H1 (cell line): ENCODE data around the gene CD99. TPM values are rescaled to one million over a fixed set of nuclear protein-coding genes. Genes with fewer than 3 reads are reported as not detected.

ENCODE experiments used
- CTCF ChIA-PET: fragments of 300-600 bp; sonication (Branson Sonifier 250); formaldehyde crosslinking; loops from one replicate; lab custom pipeline; 2021; ENCODE audit not compliant: partially characterized antibody; lab: Charles Lee
- POLR2A ChIA-PET: fragments of 300-600 bp; sonication (Branson Sonifier 250); formaldehyde crosslinking; loops from one replicate; lab custom pipeline; 2021; ENCODE audit warnings: inconsistent platforms; ENCODE audit not compliant: partially characterized antibody; lab: Charles Lee
- DNase-seq, 2 experiments: peaks; one replicate each; pipeline versions ENCODE4 v3.0.0 to v3.0.0-alpha.2; 2010 to 2022; ENCODE audit warnings: low spot score in 2 of 2, low read depth in 1 of 2, mixed read lengths in 1 of 2
- FAIRE-seq: peaks from 2 replicates; lab custom pipeline; 2011; peaks lifted over from hg19 to GRCh38; lab: Jason Lieb, UNC
- H2AFZ ChIP-seq: 2 replicates; pipeline ENCODE4 v1.8.1; 2012; ENCODE audit warnings: low read length, inconsistent platforms
- H2AK5ac ChIP-seq: 2 replicates; pipeline ENCODE4 v1.6.1; 2013; ENCODE audit warnings: low read depth, low read length
- H2BK120ac ChIP-seq: replicated peaks from 2 replicates; pipeline ENCODE3; 2013; ENCODE audit warnings: low read depth, low read length, inconsistent platforms
- H2BK12ac ChIP-seq: 2 replicates; pipeline ENCODE4 v1.6.1; 2013; ENCODE audit warnings: low read depth, low read length
- H2BK15ac ChIP-seq: 2 replicates; pipeline ENCODE4 v1.6.1; 2013; ENCODE audit warnings: low read length
- H2BK20ac ChIP-seq: 2 replicates; pipeline ENCODE4 v1.6.1; 2013; ENCODE audit warnings: low read length
- H2BK5ac ChIP-seq: 2 replicates; pipeline ENCODE4 v1.6.1; 2013; ENCODE audit warnings: low read depth, low read length
- H3K14ac ChIP-seq: 2 replicates; pipeline ENCODE4 v1.6.1; 2013; ENCODE audit warnings: inconsistent platforms; ENCODE audit not compliant: insufficient read length
- H3K18ac ChIP-seq: 2 replicates; pipeline ENCODE4 v1.6.1; 2013; ENCODE audit warnings: low read length; ENCODE audit errors: extremely low read depth
- H3K23ac ChIP-seq: 2 replicates; pipeline ENCODE4 v1.6.1; 2013; ENCODE audit warnings: inconsistent platforms; ENCODE audit not compliant: insufficient read length
- H3K23me2 ChIP-seq: 2 replicates; pipeline ENCODE4 v1.6.1; 2013; ENCODE audit warnings: low read depth, low read length
- H3K27ac ChIP-seq: 2 replicates; pipeline ENCODE4 v1.6.1; 2011; ENCODE audit warnings: low read depth, low read length, inconsistent platforms
- H3K27me3 ChIP-seq, 4 experiments: replicated peaks in 1 of 4; 1 replicate in 1 of 4; 2 replicates in 3 of 4; pipeline versions ENCODE4 v1.6.1 to v1.8.1; 2011 to 2013; ENCODE audit warnings: low read length in 3 of 4, mild to moderate bottlenecking in 3 of 4, inconsistent platforms in 2 of 4, mixed read lengths in 2 of 4, moderate library complexity in 1 of 4; ENCODE audit not compliant: control insufficient read depth in 3 of 4, insufficient read depth in 3 of 4; ENCODE audit errors: extremely low read depth in 1 of 4
- H3K36me3 ChIP-seq, 4 experiments: 2 replicates each; pipeline versions ENCODE4 v1.6.1 to v1.8.1; 2011 to 2013; ENCODE audit warnings: mild to moderate bottlenecking in 4 of 4, low read length in 3 of 4, moderate library complexity in 2 of 4, control low read depth in 1 of 4, inconsistent platforms in 1 of 4; ENCODE audit not compliant: insufficient read depth in 4 of 4, control insufficient read depth in 2 of 4
- H3K4ac ChIP-seq: replicated peaks from 2 replicates; pipeline ENCODE3; 2013; ENCODE audit warnings: low read length, low read depth, mixed read lengths, inconsistent platforms; ENCODE audit not compliant: insufficient read length
- H3K4me1 ChIP-seq, 4 experiments: replicated peaks in 1 of 4; 1 replicate in 1 of 4; 2 replicates in 3 of 4; pipeline versions ENCODE4 v1.6.1 to v1.8.1; 2011 to 2013; ENCODE audit warnings: low read length in 3 of 4, inconsistent platforms in 2 of 4, mixed read lengths in 1 of 4; ENCODE audit not compliant: insufficient read depth in 4 of 4, control insufficient read depth in 3 of 4
- H3K4me2 ChIP-seq, 2 experiments: 2 replicates each; pipeline versions ENCODE4 v1.6.1 to v1.8.1; 2011 to 2013; ENCODE audit warnings: low read depth in 2 of 2, low read length in 2 of 2, control low read depth in 1 of 2, inconsistent platforms in 1 of 2, mild to moderate bottlenecking in 1 of 2; ENCODE audit not compliant: insufficient read depth in 1 of 2
- H3K4me3 ChIP-seq, 4 experiments: fragments of 200-600, 300-600 bp in 1 of 4; sonication (generic), shearing (Covaris generic), sonication (Bioruptor Twin) in 1 of 4; 2 replicates each; pipeline versions ENCODE4 v1.5.1 to v1.8.1; 2011 to 2016; ENCODE audit warnings: low read length in 4 of 4, low read depth in 3 of 4, control low read depth in 2 of 4, inconsistent platforms in 2 of 4, mild to moderate bottlenecking in 2 of 4, mixed read lengths in 1 of 4, moderate library complexity in 1 of 4; ENCODE audit not compliant: insufficient read depth in 2 of 4; ENCODE audit errors: extremely low read depth in 1 of 4
- H3K56ac ChIP-seq: replicated peaks from 2 replicates; pipeline ENCODE3; 2013; ENCODE audit warnings: low read depth, mild to moderate bottlenecking, mixed read lengths, low read length, inconsistent platforms; ENCODE audit not compliant: insufficient read length
- H3K79me1 ChIP-seq: 2 replicates; pipeline ENCODE4 v1.6.1; 2013; ENCODE audit warnings: low read depth, low read length, control low read depth
- H3K79me2 ChIP-seq, 2 experiments: 2 replicates each; pipeline versions ENCODE4 v1.6.1 to v1.8.1; 2012 to 2013; ENCODE audit warnings: low read length in 2 of 2, mild to moderate bottlenecking in 2 of 2, inconsistent platforms in 1 of 2; ENCODE audit not compliant: insufficient read depth in 2 of 2, control insufficient read depth in 1 of 2
- H3K9ac ChIP-seq, 4 experiments: replicated peaks in 1 of 4; 1 replicate in 1 of 4; 2 replicates in 3 of 4; pipeline versions ENCODE4 v1.6.1 to v1.8.1; 2011 to 2013; ENCODE audit warnings: low read depth in 3 of 4, low read length in 3 of 4, control low read depth in 2 of 4, mild to moderate bottlenecking in 2 of 4, moderate library complexity in 2 of 4, inconsistent platforms in 1 of 4; ENCODE audit errors: extremely low read depth in 1 of 4
- H3K9me3 ChIP-seq, 2 experiments: 2 replicates each; pipeline versions ENCODE4 v1.6.1 to v1.8.1; 2012 to 2013; ENCODE audit warnings: mild to moderate bottlenecking in 2 of 2, moderate library complexity in 2 of 2, control low read depth in 1 of 2, inconsistent platforms in 1 of 2, low read depth in 1 of 2, low read length in 1 of 2, mixed read lengths in 1 of 2; ENCODE audit not compliant: insufficient read depth in 2 of 2
- H4K20me1 ChIP-seq, 2 experiments: replicated peaks in 1 of 2; 2 replicates each; pipeline versions ENCODE3 to v1.8.1; 2011 to 2013; ENCODE audit warnings: inconsistent platforms in 2 of 2, low read length in 2 of 2, mild to moderate bottlenecking in 1 of 2; ENCODE audit not compliant: insufficient read depth in 2 of 2, control insufficient read depth in 1 of 2
- H4K5ac ChIP-seq: 2 replicates; pipeline ENCODE4 v1.6.1; 2013; ENCODE audit warnings: low read length, low read depth, mixed read lengths, inconsistent platforms; ENCODE audit not compliant: insufficient read length
- H4K8ac ChIP-seq: 2 replicates; pipeline ENCODE4 v1.8.0; 2013; ENCODE audit warnings: mild to moderate bottlenecking, moderate library complexity, low read length, inconsistent platforms; ENCODE audit not compliant: insufficient read depth; ENCODE audit errors: extremely low read depth
- H4K91ac ChIP-seq: replicated peaks from 2 replicates; pipeline ENCODE3; 2013; ENCODE audit warnings: low read length, mixed read lengths, inconsistent platforms; ENCODE audit not compliant: insufficient read length
- BACH1 ChIP-seq: IDR thresholded peaks from 2 replicates; pipeline ENCODE4 v1.6.1; 2012; ENCODE audit warnings: low read length, improper control_type of control experiment
- BCL11A ChIP-seq, 2 experiments: IDR thresholded peaks; one replicate each; pipeline ENCODE4 v1.6.1; 2011; ENCODE audit warnings: low read depth in 2 of 2, low read length in 2 of 2, mild to moderate bottlenecking in 2 of 2
- CREB1 ChIP-seq: IDR thresholded peaks from 2 replicates; pipeline ENCODE4 v1.6.1; 2012; ENCODE audit warnings: inconsistent platforms
- EGR1 ChIP-seq: IDR thresholded peaks from 2 replicates; pipeline ENCODE4 v1.6.1; 2011; ENCODE audit warnings: low read depth, low read length, borderline replicate concordance
- HDAC2 ChIP-seq, 2 experiments: fragments of 300-600 bp in 1 of 2; sonication (generic) in 1 of 2; IDR thresholded peaks; 2 replicates each; pipeline ENCODE4 v1.6.1; 2011 to 2012; ENCODE audit warnings: low read depth in 2 of 2, low read length in 2 of 2, mild to moderate bottlenecking in 2 of 2, moderate library complexity in 2 of 2, borderline replicate concordance in 1 of 2, inconsistent platforms in 1 of 2
- KDM1A ChIP-seq: fragments of 200-600, 300-600 bp; sonication (generic); IDR thresholded peaks from 2 replicates; pipeline ENCODE4 v1.7.1; 2016; ENCODE audit warnings: mild to moderate bottlenecking, low read length, borderline replicate concordance
- KDM4A ChIP-seq: IDR thresholded peaks from one replicate; pipeline ENCODE4 v1.7.1; 2012; ENCODE audit warnings: low read depth, mild to moderate bottlenecking, moderate library complexity, low read length, inconsistent platforms; ENCODE audit not compliant: severe bottlenecking
- RBBP5 ChIP-seq: IDR thresholded peaks from 2 replicates; pipeline ENCODE4 v1.7.1; 2012; ENCODE audit warnings: low read depth, mild to moderate bottlenecking, inconsistent platforms, low read length, moderate library complexity, borderline replicate concordance
- RFX5 ChIP-seq: IDR thresholded peaks from 2 replicates; pipeline ENCODE4 v1.6.1; 2011; ENCODE audit warnings: low read depth, low read length, improper control_type of control experiment, borderline replicate concordance
- SUZ12 ChIP-seq: fragments of 200-600 bp; sonication (generic); IDR thresholded peaks from 2 replicates; pipeline ENCODE4 v1.6.1; 2012; ENCODE audit warnings: mild to moderate bottlenecking, inconsistent platforms, low read length, moderate library complexity, mixed read lengths
- TAF1 ChIP-seq: IDR thresholded peaks from 2 replicates; pipeline ENCODE4 v1.6.1; 2011; ENCODE audit warnings: mild to moderate bottlenecking, low read depth, low read length
- TEAD4 ChIP-seq: IDR thresholded peaks from 2 replicates; pipeline ENCODE4 v1.6.1; 2012; ENCODE audit warnings: low read depth, low read length, inconsistent platforms, mixed read lengths
- WGBS, 2 experiments: shearing (Covaris generic) in 1 of 2; methylation state at CpG; one replicate each; pipeline versions ENCODE4 v1.1.6 to v1.1.7; 2013 to 2015; ENCODE audit warnings: low lambda C conversion rate in 2 of 2, mixed read lengths in 2 of 2, inconsistent platforms in 1 of 2, low coverage in 1 of 2, missing lambda C conversion rate in 1 of 2; ENCODE audit not compliant: insufficient replicate concordance in 2 of 2, insufficient coverage in 1 of 2, insufficient read length in 1 of 2; ENCODE audit errors: extremely low coverage in 1 of 2, missing lambda C conversion rate in 1 of 2; 5-methylcytosine and 5-hydroxymethylcytosine counted together
- polyA plus RNA-seq, 7 experiments: library from polyadenylated mRNA; depleted of rRNA in 3 of 7; stranded (reverse) in 5 of 7; unstranded in 2 of 7; fragments of >200 nt in 5 of 7; fragments of 200-250 nt in 2 of 7; gene quantifications; 1 replicate in 5 of 7; 2 replicates in 1 of 7; 4 replicates in 1 of 7; pipeline versions ENCODE4 v1.2.1 to v1.2.3, GENCODE V29; 2011 to 2013; ENCODE audit warnings: missing spikeins in 2 of 7, mixed read lengths in 2 of 7
- total RNA-seq: library from RNA; stranded (reverse); fragmentation: NEBNext Ultra II Directional; extraction: Animal tissue kit (Norgen Biotek cat#: 25700); gene quantifications from 2 replicates; pipeline ENCODE4 v1.2.1, GENCODE V29; 2021

Gene CD99
- total and polyA plus RNA-seq, 2 of the 8 experiments (the other 6 are each of a cell fraction or from before 2014, with no cell fraction given) = 30.1 to 47.8 TPM

DNA sequence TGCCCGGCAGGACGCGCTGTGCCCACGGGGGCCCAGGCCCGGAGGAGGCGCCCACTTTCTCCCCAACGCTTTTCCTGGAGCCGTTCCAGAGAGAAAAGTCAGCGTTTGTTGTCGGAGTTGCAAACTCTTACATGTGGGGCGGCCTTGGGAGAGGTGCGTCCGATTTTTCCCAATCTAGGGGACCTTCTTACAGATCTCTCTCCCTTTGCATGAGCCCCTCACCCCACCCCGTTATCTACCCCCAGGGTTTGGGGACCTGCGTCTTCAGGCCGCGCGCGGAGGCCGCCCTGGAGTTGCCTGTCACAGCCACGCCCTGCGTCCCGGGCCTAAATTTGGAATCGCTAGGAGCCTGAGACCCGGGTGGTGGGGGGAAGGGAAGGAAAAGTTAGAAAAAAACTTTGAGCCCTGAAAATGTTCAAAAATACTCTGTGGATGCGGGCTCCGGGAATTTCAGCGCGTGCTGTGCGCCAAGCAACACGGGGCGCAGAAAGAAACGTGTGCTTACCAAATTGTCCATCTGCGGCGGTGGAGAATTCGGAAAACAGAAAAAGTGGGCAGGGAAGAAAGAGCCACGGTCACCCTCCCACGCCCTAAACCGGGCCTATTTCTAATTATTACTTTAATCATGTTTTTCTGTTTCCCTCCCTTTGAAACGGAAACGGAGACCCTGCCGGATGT lies 587 bp downstream of the CD99 start:
- Histone ChIP-seq H4K91ac (no peak overlapping the region), H3K18ac (no peak overlapping the region), H3K4ac (no peak overlapping the region), H3K79me2 (peaks cover 0 to 4% of the 10 kb centered on the region in 2 experiments; a peak in 2 of 4 replicates), H3K9ac (peak overlapping the region in 3 of 4 experiments; percentile 44 to 47 (median 45); a peak in 4 of 7 replicates), H3K36me3 (no peaks in the 10 kb centered on the region), H4K8ac (peak overlapping the region; percentile 81), H2AK5ac (no peak overlapping the region), H3K23ac (no peak overlapping the region), H4K20me1 (peaks cover 2 to 7% of the 10 kb centered on the region in 2 experiments), H3K27ac (no peak overlapping the region), H2BK15ac (no peak overlapping the region), H3K4me2 (peak overlapping the region; percentile 83 to 93), H3K27me3 (peaks cover 0 to 43% (median 34%) of the 10 kb centered on the region in 4 experiments; a peak in 6 of 7 replicates), H2BK20ac (no peak overlapping the region), H3K4me3 (peak overlapping the region; percentile 63 to 74 (median 66)), H3K4me1 (peaks cover 0 to 2% (median 2%) of the 10 kb centered on the region in 4 experiments; a peak in 2 of 7 replicates), H2BK5ac (no peak overlapping the region), H3K9me3 (no peaks in the 10 kb centered on the region), H3K56ac (no peak overlapping the region), H3K14ac (no peak overlapping the region), H3K79me1 (no peaks in the 10 kb centered on the region), H2BK120ac (no peak overlapping the region), H2BK12ac (no peak overlapping the region), H2AFZ (no peak overlapping the region), H3K23me2 (peaks cover 8% of the 10 kb centered on the region; the same call in 1 of the 2 replicates), H4K5ac (no peak overlapping the region)
- 5% methylated on average over 39 of the region's 42 CpGs; no CpG with 5 or more reads in 1 of the 2 experiments for WGBS, 2 experiments
- no peak for FAIRE-seq
- DNase-seq = no peak
- ChIA-PET CTCF (no interaction called here), POLR2A (no interaction called here)
- TF ChIP-seq EGR1 = no peak
- TF ChIP-seq RFX5 = no peak
- peak; percentile 17; the same call in 1 of the 2 replicates for TF ChIP-seq BACH1
- TF ChIP-seq RBBP5 = 0 out of 2 replicates have a peak, but pooled peaks have one; percentile 17
- no peak for TF ChIP-seq HDAC2 (IDR thresholded peaks at IDR 0.05; ENCODE audit: borderline replicate concordance in 1 of 2, low read depth in 2 of 2, low read length in 2 of 2)
- TF ChIP-seq TAF1 = 0 out of 2 replicates have a peak, but pooled peaks have one; percentile 0
- no peak for TF ChIP-seq KDM1A
- TF ChIP-seq CREB1 = no peak
- TF ChIP-seq SUZ12 = 0 out of 2 replicates have a peak, but pooled peaks have one; percentile 21
- TF ChIP-seq KDM4A = peak; percentile 71
- no peak for TF ChIP-seq TEAD4
- no peak for TF ChIP-seq BCL11A (IDR thresholded peaks at IDR 0.05; ENCODE audit: low read depth in 2 of 2, low read length in 2 of 2)
